ENCODE data around the gene CDKN2B-AS1. TPM values are rescaled to one million over a fixed set of nuclear protein-coding genes. Genes with fewer than 3 reads are reported as not detected.

The CDKN2B-AS1 gene
- total and polyA plus RNA-seq, 2 of the 13 experiments (the other 11 are each of a cell fraction or from before 2014, with no cell fraction given), result 0.64 to 2.3 TPM

- Histone ChIP-seq H3K4me3 (replicated peaks in 1 of 3; ENCODE audit: insufficient read depth in 1 of 3, low read depth in 2 of 3, low read length in 3 of 3) (no peak overlapping the region), H3K9ac (ENCODE audit: insufficient read depth, low read depth, low read length) (no peak overlapping the region), H2AFZ (ENCODE audit: low read length) (no peak overlapping the region), H4K20me1 (ENCODE audit: insufficient read depth, low read length) (no peaks in the 10 kb centered on the region), H3K27ac (ENCODE audit: extremely low read length, insufficient read depth, low read length) (no peak overlapping the region), H3K79me2 (ENCODE audit: insufficient read depth, low read length) (no peaks in the 10 kb centered on the region), H3K4me2 (ENCODE audit: low read depth, low read length) (no peak overlapping the region), H3K36me3 (replicated peaks in 1 of 2; ENCODE audit: control insufficient read depth in 1 of 2, insufficient read depth in 2 of 2, low read length in 2 of 2) (no peaks in the 10 kb centered on the region), H3K9me3 (ENCODE audit: low read length) (no peaks in the 10 kb centered on the region), H3K4me1 (ENCODE audit: insufficient read depth, low read length) (peaks cover 6% of the 10 kb centered on the region; the same call in 1 of the 2 replicates), H3K27me3 (ENCODE audit: control insufficient read depth in 1 of 2, insufficient read depth in 2 of 2, low read length in 2 of 2) (no peaks in the 10 kb centered on the region)
- FAIRE-seq (no peak), DNase-seq (ENCODE audit: low spot score) (no peak), ATAC-seq (no peak)
- CTCF ChIA-PET (ENCODE audit: low intra/inter-chr PET ratio, low total read pairs), result no interaction called here
- TF ChIP-seq ZNF557 (CRISPR knock-in tag; IDR thresholded peaks at IDR 0.05), result no peak
- no peak for TF ChIP-seq LCORL (IDR thresholded peaks at IDR 0.05)
- no peak for TF ChIP-seq LCORL (CRISPR knock-in tag; IDR thresholded peaks at IDR 0.05)
- TF ChIP-seq ZNF530 (CRISPR knock-in tag; IDR thresholded peaks at IDR 0.05; ENCODE audit: low read depth), result no peak
- TF ChIP-seq HOXA9 (CRISPR knock-in tag; IDR thresholded peaks at IDR 0.05; ENCODE audit: borderline replicate concordance), result no peak
- no peak for TF ChIP-seq ZNF780A (CRISPR knock-in tag; IDR thresholded peaks at IDR 0.05)
- TF ChIP-seq ZNF441 (CRISPR knock-in tag; IDR thresholded peaks at IDR 0.05; ENCODE audit: borderline replicate concordance), result no peak
- no peak for TF ChIP-seq DNMT1 (CRISPR knock-in tag; IDR thresholded peaks at IDR 0.05)
- TF ChIP-seq FOXO4 (CRISPR knock-in tag; conservative IDR thresholded peaks at IDR 0.05), result no peak
- TF ChIP-seq KDM5B (CRISPR knock-in tag; IDR thresholded peaks at IDR 0.05; ENCODE audit: borderline replicate concordance), result no peak
- no peak for TF ChIP-seq ZGPAT (CRISPR knock-in tag; IDR thresholded peaks at IDR 0.05)
- TF ChIP-seq SMARCE1 (IDR thresholded peaks at IDR 0.05; ENCODE audit: borderline replicate concordance), result no peak
- no peak for TF ChIP-seq ZNF549 (CRISPR knock-in tag; IDR thresholded peaks at IDR 0.05)
- no peak for TF ChIP-seq ZFP36 (IDR thresholded peaks at IDR 0.05; ENCODE audit: borderline replicate concordance, low read depth, low read length, partially characterized antibody)
- TF ChIP-seq NR3C1 (CRISPR knock-in tag; IDR thresholded peaks at IDR 0.05), result no peak
- no peak for TF ChIP-seq MAF1 (CRISPR knock-in tag; IDR thresholded peaks at IDR 0.05; ENCODE audit: borderline replicate concordance)
- no peak for TF ChIP-seq MZF1 (CRISPR knock-in tag; IDR thresholded peaks at IDR 0.05; ENCODE audit: borderline replicate concordance)
- no peak for TF ChIP-seq BCLAF1 (IDR thresholded peaks at IDR 0.05)
- TF ChIP-seq ZNF34 (CRISPR knock-in tag; IDR thresholded peaks at IDR 0.05; ENCODE audit: borderline replicate concordance), result no peak
- no TSS peak for BruUV-seq (replicated peaks)
- in situ Hi-C loops (cut with HindIII; ENCODE audit: extremely low pct_ligation_motif_present, low pct_unique_long_range_greater_than_20kb), result loop anchor here (10.0 kb wide), 1 partner anchor 194 kb away; no protein-coding TSS in a partner anchor
- WGBS (ENCODE audit: low lambda C conversion rate), result 0% methylated on average over 1 of the region's 1 CpG
- intact Hi-C loops (cut with micrococcal nuclease; ENCODE audit: unreplicated experiment), result no loop called here
- POLR2A ChIA-PET, result no interaction called here
Measured at GRCh38 chr9:22040760-22041159, 46.2 kb downstream of the CDKN2B-AS1 start.

Measured in HepG2 (cell line).